Activated CD4-positive, alpha-beta T cell treated with anti-CD3 and anti-CD28 coated beads for 1 hour (primary cell): ENCODE results near the gene FAM124A.

Experiments used
- DNase-seq: peaks from one replicate; pipeline ENCODE4 v3.0.0-alpha.2; 2020

FAM124A gene

DNA sequence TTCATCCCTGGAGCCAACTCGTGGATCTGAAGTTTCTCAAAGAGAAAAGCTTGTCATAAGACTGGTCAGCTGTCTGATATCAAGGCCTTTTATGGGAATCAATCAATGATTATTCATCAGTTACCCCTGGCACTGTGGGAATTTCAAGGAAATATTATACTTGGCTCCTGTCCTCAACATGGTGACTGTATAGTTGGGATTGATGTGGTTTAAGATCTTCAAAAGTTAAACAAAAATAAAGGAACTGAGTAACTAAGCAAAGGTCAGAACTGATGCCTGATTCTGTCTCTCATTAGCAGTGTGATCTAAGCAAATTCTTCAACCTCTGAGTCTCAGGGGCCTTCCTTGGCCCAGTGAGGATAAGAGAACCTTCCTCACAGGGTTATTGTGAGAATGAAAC is 95.1 kb downstream of the FAM124A start:
- no peak for DNase-seq

- no peak for DNase-seq
Measured at GRCh38 chr13:51318015-51318414, 95.8 kb downstream of the FAM124A start.

DNA sequence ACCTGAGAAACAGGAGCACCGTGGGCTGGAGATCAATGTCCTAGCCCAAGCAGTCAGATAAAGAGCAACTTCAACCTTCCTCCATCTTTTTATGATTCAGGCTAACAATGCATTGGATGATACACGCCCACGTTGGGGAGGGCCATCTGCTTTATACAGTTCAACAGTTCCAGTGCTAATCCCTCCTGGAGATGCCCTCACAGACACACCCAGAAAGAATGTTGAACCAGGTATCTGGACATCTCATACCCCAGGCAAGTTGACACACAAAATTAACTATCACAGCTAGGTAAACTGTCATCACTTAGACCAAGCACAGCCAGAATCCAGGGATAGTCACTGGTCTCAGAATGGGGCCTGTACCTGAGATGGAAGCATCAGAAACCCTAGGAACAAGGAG is 96.7 kb downstream of the FAM124A start:
- DNase-seq = no peak

DNA sequence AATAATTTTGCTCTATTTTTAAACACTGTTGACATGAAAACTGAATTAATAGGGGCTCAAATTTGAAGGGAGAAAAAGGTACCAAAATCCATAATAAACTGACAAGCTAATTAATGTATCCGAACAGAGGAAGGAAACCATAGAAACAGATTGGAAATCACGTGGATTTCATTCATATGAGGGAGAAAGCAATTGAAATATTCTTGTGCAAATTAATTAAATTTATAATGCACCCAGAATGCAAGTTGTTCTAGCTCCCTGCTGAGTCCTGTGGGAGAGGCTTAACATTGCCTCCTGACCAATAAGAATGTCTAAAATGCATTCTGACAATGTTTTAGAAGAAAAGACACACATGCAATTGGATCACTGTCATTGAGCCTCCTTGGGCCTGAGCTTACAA is 99.6 kb downstream of the FAM124A start:
- no peak for DNase-seq

- no peak for DNase-seq
Measured at GRCh38 chr13:51322826-51323225, 100.6 kb downstream of the FAM124A start.

DNA sequence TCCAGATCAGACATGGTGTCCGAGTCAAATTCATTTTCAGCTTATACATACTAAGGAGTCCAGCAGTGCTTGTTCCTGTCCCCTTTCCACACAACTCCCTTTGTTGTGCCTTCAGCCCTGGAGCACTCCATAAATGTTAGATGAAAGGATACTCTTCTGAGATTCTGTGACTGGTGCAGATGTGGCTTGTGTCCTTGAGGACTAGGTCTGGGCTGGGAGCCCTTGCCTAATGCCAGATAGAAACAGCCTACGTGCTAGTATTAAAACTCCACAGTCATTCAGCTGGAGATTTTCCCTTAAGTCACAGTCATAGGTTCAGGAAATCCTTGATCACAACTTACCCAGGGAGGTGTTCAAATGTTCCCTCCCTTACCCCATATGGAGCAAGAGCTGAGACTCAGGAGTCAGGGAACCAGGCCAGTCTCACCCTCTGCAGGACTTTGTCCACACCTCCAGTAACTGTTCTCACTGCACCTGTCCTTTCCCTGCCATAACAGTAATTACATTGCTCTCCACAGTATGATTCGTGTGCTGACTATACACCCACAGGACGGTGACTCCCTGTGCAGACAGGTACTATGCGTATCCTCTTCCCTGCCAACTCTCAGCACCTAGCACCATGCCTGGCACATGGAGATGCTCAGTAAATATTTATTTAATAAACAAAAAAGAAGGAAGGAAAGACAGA is 101.8 kb downstream of the FAM124A start:
- no peak for DNase-seq

- no peak for DNase-seq
Measured at GRCh38 chr13:51324714-51325420, 102.7 kb downstream of the FAM124A start.

- DNase-seq = no peak
Measured at GRCh38 chr13:51325837-51326236, 103.6 kb downstream of the FAM124A start.

DNA sequence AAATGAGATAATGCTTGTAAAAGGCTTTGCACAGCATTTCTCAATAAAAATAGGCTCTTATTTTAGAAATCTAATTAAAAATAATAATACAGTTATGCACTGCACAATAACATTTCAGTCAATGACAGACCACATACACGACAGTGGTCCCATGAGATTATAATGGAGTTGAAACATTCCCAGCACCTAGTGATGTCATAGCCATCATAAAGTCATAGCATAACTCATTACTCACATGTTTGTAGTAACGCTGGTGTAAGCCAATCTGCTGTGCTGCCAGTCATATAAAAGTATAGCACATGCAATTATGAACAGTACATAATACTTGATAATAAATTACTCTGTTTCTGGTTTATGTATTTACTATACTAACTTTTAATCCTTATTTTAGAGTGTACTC is 104.6 kb downstream of the FAM124A start:
- DNase-seq = no peak

DNA sequence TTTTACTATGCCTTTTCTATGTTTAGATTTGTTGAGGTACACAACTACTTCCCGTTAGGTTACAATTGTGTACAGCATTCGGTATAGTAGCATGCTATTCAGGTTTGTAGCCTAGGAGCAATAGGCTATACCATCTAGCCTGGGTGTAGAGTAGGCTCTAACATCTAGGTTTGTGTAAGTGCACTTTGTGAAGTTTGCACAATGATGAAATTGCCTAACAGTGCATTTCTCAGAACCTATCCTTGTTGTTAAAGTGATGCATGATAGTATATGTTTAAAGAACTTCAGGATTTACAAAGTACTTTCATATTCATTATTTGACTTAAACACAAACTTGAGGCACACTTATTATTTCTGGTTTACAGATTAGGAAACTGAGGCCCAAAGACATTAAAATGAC is 105.8 kb downstream of the FAM124A start:
- no peak for DNase-seq

DNA sequence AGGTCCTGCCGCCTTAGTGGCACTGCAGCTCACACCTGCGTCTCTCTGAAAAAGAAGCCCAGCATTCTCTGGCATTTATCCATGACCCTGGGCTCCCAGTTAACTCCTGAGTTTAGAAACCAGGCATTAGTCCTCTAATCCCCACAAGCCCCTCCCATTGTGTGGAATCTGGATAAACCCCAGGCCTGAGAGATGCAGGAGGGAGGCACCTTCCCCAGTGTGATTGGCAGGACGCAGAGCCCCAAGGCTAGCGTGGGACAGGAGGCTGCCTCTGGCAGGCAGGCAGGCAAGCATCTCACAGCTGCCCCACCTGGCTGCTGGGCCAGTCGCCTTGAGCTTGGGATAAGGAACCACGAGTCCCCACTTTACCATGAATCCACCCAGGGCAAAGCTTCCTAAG is 106.3 kb downstream of the FAM124A start:
- DNase-seq = no peak

- DNase-seq = no peak
Measured at GRCh38 chr13:51329606-51330005, 107.4 kb downstream of the FAM124A start.

- no peak for DNase-seq
Measured at GRCh38 chr13:51330791-51331190, 108.6 kb downstream of the FAM124A start.

DNA sequence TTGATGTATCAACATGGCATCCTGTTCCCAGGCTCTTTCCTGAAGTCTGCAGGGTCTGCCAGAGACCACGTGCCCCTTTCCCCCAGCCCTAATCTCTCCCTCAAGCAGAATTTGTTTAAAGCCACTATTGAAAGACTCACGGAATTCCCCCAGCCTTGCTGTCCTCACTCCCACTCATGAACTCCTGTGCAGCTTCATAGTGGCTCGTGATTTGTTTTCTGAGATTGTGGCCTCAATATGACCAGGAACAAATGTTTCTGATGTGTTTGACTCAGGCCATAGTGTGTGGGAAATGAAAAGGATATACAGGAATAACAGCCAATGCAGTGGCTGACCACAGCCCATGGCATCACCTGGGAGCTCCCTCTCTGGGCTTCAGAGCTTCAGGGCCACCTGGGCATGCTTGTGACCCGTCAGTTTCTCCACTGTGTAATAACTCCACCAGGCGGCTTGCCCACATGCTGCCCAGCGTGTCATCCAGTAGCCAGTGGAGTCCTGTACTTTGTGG is 109.2 kb downstream of the FAM124A start:
- no peak for DNase-seq

DNA sequence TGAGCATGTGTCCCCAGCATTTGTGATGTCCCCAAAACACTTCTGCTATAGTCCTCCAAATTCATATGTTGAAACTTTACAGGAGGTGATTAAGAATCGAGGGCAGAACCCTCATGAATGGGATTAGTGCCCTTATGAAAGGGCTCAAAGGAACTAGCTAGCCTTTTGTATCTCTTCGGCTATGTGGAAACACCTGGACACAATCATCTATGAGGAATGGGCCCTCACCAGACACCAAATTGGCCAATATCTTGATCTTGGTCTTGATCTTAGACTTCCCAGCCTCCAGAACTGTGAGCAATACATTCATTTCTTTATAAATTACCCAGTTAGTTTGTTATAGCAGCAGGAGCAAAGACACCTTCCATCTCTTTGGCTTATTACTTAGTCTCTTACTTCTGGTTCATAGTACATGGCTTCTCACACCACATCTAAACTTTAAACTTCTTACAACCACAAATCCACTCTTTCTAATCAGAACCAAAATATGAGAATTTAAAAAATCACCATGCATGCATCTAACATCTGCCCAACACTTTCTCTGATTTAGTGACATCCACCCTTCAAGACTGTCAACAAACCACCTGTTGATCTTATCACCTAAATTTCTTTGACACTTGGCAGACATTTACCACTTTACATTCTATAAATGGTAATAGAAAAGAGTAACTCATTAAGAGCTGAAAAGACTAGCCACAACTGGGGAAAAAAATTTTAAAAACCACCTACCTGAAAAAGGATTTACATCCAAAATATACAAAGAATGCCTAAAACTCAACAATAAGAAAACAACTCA is 110.6 kb downstream of the FAM124A start:
- DNase-seq = no peak

DNA sequence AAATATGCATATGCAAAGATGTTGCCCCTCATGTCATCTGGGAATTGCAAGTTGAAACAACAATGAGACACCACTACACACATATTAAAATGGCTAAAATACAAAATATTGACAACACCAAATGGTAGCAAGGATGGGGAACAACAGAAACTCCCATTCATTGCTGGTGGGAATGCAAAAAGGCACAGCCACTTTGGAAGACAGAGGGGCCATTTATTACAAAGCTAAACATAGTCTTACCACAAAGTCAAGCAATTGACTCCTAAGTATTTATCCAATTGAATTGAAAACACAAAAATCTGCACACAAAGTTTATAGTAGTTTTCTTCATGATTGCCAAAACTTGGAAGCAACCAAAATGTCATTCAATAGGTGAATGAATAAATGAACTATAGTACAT is 111.2 kb downstream of the FAM124A start:
- no peak for DNase-seq

DNA sequence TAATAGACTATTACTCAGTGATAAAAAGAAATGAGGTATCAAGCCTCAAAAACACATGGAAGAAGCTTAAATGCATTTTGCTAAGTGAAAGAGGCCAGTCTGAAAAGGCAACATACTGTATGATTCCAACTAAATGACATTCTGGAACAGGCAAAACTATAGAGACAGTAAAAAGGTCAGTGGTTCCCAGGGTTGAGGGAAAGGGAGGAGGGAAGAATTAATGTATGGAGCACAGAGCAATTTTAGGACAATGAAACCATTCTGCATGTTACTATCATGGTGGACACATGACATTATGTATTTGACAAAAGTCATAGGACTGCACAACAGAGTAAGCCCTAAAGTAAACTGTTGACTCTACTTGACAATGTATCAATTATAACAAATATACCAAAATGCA is 111.6 kb downstream of the FAM124A start:
- no peak for DNase-seq
